ENCODE results near the gene SLC22A1.

SLC22A1 gene

GRCh38 chr6:160121558-160121957, at the start of gene SLC22A1:
SLC22A1 (plus strand) TSS chr6:160121815; CDS start chr6:160121936, 121 bp downstream.
- no peaks in the 10 kb centered on the region for H3K4me1 Mint-ChIP-seq

DNA sequence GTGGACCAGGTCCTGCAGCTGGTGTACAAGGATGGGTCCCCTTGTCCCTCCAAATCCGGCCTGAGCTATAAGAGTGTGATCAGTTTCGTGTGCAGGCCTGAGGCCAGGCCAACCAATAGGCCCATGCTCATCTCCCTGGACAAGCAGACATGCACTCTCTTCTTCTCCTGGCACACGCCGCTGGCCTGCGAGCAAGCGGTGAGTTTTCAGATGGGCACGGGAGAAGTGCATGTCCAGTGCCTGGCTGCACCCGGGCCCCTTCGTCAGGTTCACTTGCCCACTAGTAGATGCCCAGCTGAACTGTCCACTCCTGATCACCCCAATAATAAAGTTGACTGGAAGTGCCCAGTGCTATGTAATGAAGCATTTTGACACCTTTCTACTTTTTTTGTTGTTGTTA, 48.3 kb upstream of the SLC22A1 start:
- H3K36me3 Mint-ChIP-seq (ENCODE audit: low read depth), result peaks cover 83% of the 10 kb centered on the region
- no peaks in the 10 kb centered on the region for H3K9me3 Mint-ChIP-seq
- H3K4me3 Mint-ChIP-seq, result no peak overlapping the region
- TF ChIP-seq, protein P1, sequence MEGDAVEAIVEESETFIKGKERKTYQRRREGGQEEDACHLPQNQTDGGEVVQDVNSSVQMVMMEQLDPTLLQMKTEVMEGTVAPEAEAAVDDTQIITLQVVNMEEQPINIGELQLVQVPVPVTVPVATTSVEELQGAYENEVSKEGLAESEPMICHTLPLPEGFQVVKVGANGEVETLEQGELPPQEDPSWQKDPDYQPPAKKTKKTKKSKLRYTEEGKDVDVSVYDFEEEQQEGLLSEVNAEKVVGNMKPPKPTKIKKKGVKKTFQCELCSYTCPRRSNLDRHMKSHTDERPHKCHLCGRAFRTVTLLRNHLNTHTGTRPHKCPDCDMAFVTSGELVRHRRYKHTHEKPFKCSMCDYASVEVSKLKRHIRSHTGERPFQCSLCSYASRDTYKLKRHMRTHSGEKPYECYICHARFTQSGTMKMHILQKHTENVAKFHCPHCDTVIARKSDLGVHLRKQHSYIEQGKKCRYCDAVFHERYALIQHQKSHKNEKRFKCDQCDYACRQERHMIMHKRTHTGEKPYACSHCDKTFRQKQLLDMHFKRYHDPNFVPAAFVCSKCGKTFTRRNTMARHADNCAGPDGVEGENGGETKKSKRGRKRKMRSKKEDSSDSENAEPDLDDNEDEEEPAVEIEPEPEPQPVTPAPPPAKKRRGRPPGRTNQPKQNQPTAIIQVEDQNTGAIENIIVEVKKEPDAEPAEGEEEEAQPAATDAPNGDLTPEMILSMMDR (IDR thresholded peaks at IDR 0.05; ENCODE audit: unreplicated experiment in 3 of 3), result no peak
- no peaks in the 10 kb centered on the region for H3K27me3 Mint-ChIP-seq (ENCODE audit: low read depth)
- H3K27ac Mint-ChIP-seq, result no peak overlapping the region
- H3K4me1 Mint-ChIP-seq, result no peaks in the 10 kb centered on the region

More at GRCh38 chr6:160121558-160121957, at the start of gene SLC22A1:
- TF ChIP-seq, protein P1 (IDR thresholded peaks at IDR 0.05; ENCODE audit: unreplicated experiment in 3 of 3), result no peak
- Mint-ChIP-seq H3K27me3 (ENCODE audit: low read depth) (peaks cover 3% of the 10 kb centered on the region), H3K4me3 (no peak within 1 kb of the TSS), H3K36me3 (ENCODE audit: low read depth) (peaks cover 26% of the 10 kb centered on the region), H3K27ac (peak within 1 kb of the TSS in 1 of 3 experiments; percentile 5), H3K9me3 (no peaks in the 10 kb centered on the region)

GRCh38 chr6:160076009-160076408, 45.6 kb upstream of the SLC22A1 start:
- Mint-ChIP-seq H3K9me3 (no peaks in the 10 kb centered on the region), H3K4me1 (no peaks in the 10 kb centered on the region), H3K27ac (no peak overlapping the region), H3K27me3 (ENCODE audit: low read depth) (no peaks in the 10 kb centered on the region), H3K36me3 (ENCODE audit: low read depth) (peaks cover 86% of the 10 kb centered on the region), H3K4me3 (no peak overlapping the region)
- TF ChIP-seq, protein P1 (IDR thresholded peaks at IDR 0.05; ENCODE audit: unreplicated experiment in 3 of 3), result no peak

DNA sequence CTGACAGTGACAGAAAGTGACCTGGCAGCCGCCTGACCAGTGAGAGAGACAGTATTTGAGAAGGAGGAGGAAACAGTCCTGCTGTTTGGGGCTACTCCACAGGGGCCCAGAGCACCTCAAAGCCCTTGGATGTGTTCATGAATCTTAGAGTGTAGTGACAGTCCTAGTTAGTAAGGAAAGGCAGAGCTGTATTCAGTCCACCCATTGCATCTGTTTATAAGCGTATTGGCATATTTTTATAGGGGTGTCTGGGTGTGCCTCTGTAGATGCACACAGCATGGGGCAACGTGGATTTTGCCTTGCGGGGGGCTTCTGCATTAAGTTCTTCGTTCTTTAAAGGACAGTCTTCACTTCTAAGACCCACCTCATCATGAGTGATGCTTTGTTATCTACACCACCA, 44.6 kb upstream of the SLC22A1 start:
- Mint-ChIP-seq H3K9me3 (no peaks in the 10 kb centered on the region), H3K36me3 (ENCODE audit: low read depth) (peaks cover 88% of the 10 kb centered on the region), H3K27ac (no peak overlapping the region), H3K4me3 (no peak overlapping the region), H3K27me3 (ENCODE audit: low read depth) (no peaks in the 10 kb centered on the region), H3K4me1 (no peaks in the 10 kb centered on the region)
- TF ChIP-seq, protein P1 (IDR thresholded peaks at IDR 0.05; ENCODE audit: unreplicated experiment in 3 of 3), result no peak

- Mint-ChIP-seq H3K27ac (no peak overlapping the region), H3K4me3 (no peak overlapping the region), H3K9me3 (no peaks in the 10 kb centered on the region)
Observed at GRCh38 chr6:160077526-160077925, 44.1 kb upstream of the SLC22A1 start.

More at GRCh38 chr6:160077526-160077925, 44.1 kb upstream of the SLC22A1 start:
- Mint-ChIP-seq H3K4me1 (no peaks in the 10 kb centered on the region), H3K27me3 (ENCODE audit: low read depth) (no peaks in the 10 kb centered on the region), H3K36me3 (ENCODE audit: low read depth) (peaks cover 86% of the 10 kb centered on the region)
- TF ChIP-seq, protein P1 (IDR thresholded peaks at IDR 0.05; ENCODE audit: unreplicated experiment in 3 of 3), result no peak
